CD4-positive, alpha-beta T cell treated with Interleukin-4 for 1 hour (primary cell): ENCODE data around the gene R3HDM2.
"Not testable (repeated sequence)": the region's sequence is repeated elsewhere in the genome, so short reads cannot be mapped to it uniquely, and the experiment has no call there.

ENCODE experiments used
- DNase-seq, 2 donors: peaks; one replicate each; pipeline ENCODE4 v3.0.0-alpha.2; 2020 to 2022

The R3HDM2 gene

GRCh38 chr12:57419495-57419894, 11.3 kb downstream of the R3HDM2 start:
- DNase-seq = no peak

GRCh38 chr12:57418255-57418654, 12.6 kb downstream of the R3HDM2 start:
- DNase-seq = no peak

DNA sequence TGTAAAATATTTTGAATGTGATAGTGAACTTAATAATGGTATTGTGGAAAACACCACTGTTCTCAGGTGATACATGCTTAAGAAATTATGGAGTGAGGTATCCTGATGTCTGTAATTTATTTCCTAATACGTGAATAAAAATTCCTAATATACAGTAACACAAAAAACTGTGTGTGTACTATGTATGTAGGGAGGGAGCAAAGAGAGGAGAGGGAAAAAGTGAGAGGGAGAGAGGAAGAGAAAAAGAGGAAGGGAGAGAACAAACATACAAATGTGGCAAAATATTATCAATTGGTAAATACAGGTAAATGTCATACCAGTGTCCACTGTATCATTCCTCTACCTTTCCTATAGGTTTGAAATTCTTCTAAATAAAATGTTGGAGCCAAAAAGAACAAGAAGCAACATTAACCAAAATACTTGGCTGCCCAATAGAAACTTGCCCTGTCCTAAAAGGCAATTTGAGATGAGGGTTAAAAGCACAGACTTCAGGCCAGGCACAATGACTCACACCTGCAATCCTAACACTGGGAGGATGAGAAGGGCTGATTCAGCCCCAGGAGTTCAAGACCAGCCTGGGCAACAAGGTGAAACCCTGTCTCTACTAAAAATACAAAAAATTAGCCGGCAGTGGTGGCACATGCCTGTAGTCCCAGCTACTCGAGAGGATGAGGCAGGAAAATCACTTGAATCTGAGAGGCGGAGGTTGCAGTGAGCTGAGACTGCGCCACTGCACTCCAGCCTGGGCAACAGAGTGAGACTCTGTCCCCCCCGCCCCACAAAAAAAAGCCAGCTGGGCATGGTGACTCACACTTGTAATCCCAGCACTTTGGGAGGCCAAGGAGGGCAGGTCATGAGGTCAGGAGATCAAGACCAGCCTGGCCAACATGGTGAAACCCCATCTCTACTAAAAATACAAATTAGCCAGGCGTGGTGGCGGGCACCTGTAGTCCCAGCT, 14.5 kb downstream of the R3HDM2 start:
- DNase-seq = no peak

GRCh38 chr12:57415088-57415487, 15.8 kb downstream of the R3HDM2 start:
- no peak for DNase-seq

DNA sequence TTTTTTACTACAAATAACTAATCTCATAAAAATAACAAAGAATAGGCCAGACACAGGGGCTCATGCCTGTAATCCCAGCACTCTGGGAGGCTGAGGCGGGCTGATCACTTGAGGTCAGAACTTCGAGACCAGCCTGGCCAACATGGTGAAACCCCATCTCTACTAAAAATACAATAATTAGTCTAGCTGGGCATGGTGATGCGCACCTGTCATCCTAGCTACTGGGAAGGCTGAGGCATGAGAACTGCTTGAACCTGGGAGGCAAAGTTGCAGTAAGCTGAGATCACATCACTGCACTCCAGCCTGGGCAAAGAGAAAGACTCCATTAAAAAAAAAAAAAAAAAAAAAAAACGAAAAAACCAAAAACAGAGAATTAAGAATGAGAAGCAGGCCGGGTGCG, 16.7 kb downstream of the R3HDM2 start:
- DNase-seq = not testable (repeated sequence)

GRCh38 chr12:57410534-57410933, 20.3 kb downstream of the R3HDM2 start:
- DNase-seq = no peak

- DNase-seq = no peak
Measured at GRCh38 chr12:57404966-57405640, 25.7 kb downstream of the R3HDM2 start.

DNA sequence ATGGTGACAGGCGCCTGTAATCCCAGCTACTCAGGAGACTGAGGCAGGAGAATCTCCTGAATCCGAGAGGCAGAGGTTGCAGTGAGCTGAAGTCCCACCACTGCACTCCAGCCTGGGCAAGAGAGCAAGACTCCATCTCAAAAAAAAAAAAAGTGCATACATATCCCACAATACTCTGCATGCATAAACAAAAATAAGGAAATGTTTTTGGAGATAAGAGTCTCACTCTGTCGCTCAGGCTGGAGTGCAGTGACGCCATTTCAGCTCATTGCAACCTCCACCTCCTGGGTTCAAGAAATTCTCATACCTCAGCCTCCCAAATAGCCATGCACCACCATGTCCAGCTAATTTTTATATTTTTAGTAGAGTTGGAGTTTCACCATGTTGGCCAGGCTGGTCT, 28.7 kb downstream of the R3HDM2 start:
- DNase-seq = not testable (repeated sequence)

DNA sequence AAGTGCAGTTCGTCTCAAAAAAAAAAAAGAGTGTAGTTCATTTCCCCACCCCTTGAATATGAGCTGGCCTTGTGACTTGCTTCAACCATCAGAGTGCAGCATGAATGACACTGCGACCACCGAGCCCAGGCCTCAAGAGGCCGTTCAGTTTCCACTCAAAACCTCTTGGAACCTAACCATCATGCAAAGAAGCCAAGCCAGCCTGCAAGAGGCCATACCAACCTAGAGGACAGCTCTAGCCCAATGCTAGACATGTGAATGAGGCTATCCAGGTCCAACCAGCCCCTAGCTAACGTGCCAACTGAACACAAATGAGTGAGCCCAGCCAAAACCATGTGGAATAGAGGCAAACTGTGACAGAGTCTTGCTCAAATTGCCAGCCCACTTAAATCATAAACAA, 29.7 kb downstream of the R3HDM2 start:
- no peak for DNase-seq

DNA sequence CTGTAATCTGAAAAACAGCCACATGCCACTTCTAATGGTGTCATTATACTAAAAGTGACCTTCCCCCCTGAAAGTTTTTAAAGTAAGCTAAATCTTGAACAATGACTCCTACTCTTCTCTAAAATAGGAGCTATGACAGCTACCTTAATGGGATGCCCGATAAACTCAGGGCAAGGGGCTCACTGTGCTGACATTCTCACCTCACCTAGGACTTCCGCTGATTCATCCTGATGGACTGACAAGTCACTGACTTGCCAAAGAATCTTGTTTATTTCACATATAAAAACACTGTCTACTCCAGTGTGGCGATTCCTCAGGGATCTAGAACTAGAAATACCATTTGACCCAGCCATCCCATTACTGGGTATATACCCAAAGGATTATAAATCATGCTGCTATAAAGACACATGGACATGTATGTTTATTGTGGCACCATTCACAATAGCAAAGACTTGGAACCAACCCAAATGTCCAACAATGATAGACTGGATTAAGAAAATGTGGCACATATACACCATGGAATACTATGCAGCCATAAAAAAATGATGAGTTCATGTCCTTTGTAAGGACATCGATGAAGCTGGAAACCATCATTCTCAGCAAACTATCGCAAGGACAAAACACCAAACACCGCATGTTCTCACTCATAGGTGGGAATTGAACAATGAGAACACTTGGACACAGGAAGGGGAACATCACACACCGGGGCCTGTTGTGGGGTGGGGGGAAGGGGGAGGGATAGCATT, 31.0 kb downstream of the R3HDM2 start:
- DNase-seq = not testable (repeated sequence)

DNA sequence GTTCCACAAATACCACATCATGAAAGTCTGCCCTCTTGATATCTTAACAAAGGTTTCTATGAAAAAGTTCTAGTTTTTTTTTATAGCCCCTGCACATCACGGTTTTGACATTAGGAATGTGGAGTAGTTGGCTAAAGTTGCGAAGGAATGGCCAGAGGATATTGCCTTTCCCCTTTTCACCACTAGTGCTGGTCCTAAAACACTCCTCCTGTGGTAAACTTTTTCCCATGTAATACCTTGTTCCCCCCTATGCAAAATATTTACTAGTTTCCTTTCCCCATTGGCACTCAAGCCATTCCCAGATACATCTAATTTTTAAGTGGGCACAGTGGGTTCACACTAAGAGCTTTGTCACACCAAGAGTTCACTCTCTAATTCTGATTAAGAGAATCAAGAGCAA, 33.4 kb downstream of the R3HDM2 start:
- no peak for DNase-seq

DNA sequence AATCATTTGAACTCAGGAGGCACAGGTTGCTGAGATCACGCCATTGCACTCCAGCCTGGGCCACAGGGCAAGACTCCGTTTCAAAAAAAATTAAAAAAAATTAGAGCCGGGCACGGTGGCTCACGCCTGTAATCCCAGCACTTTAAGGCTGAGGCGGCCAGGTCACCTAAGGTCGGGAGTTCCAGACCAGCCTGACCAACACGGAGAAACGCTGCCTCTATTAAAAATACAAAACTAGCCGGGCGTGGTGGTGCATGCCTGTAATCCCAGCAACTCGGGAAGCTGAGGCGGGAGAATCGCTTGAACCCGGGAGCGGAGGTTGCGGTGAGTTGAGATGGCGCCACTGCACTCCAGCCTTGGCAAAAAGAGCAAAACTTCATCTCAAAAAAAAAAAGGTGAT, 35.7 kb downstream of the R3HDM2 start:
- DNase-seq = no peak

- DNase-seq = no peak
Measured at GRCh38 chr12:57390174-57390573, 40.7 kb downstream of the R3HDM2 start.

- DNase-seq = no peak
Measured at GRCh38 chr12:57389033-57389432, 41.8 kb downstream of the R3HDM2 start.

- no peak for DNase-seq
Measured at GRCh38 chr12:57388425-57388824, 42.4 kb downstream of the R3HDM2 start.

DNA sequence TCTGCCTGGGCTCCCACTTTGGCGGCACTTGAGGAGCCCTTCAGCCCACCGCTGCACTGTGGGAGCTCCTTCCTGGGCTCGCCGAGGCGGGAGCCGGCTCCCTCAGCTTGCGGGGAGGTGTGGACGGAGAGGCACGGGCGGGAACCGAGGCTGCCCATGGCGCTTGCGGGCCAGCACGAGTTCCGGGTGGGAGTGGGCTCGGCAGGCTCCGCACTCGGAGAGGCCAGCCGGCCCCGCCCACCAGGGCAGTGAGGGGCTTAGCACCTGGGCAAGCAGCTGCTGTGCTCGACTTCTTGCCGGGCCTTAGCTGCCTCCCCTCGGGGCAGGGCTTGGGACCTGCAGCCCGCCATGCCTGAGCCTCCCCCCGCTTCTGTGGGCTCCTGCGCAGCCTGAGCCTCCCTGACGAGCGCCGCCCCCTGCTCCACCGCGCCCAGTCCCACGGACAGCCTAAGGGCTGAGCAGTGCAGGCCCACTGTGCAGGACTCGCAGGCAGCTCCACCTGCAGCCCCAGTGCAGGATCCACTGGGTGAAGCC, 44.6 kb downstream of the R3HDM2 start:
- DNase-seq = no peak

DNA sequence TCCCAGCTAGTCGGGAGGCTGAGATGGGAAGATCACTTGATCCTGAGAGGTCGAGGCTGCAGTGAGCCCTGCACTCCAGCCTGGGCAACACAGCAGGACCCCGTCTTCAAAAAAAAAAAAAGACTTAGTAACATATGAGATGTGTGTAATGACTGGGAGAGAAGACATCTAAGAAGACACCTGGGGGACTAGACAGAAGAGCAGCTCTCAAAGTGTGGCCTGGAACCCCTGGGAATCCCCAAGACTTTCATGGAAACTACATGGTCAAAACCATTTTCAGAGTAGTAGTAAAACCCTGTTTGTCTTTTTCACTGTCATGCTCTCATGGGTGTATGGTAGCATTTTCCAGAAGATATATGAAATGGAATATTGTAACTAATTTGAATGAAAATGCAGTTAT, 45.3 kb downstream of the R3HDM2 start:
- DNase-seq = no peak

GRCh38 chr12:57384478-57384877, 46.4 kb downstream of the R3HDM2 start:
- DNase-seq = no peak

DNA sequence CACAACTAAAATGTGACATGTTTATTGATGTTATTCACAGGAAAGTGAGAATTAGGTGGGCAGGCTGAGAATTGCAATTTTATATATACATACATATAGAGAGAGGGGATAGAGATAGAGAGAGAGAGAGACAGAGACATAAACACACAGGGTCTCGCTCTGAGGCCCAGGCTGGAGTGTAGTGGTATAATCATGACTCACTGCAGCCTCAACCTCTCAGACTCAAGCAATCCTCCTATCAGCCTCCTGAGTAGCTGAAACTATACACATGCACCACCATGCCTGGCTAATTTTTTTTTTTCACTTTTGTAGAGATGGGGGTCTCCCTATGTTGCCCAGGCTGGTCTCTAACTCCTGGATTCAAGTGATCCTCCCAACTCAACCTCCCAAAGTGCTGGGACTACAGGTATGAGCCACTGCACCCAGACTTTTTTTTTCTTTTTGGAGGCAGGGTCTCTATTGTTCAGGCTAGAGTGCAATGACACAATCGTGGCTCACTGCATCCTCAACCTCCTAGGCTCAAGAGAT, 49.1 kb downstream of the R3HDM2 start:
- no peak for DNase-seq

- DNase-seq = no peak
Measured at GRCh38 chr12:57380300-57380699, 50.5 kb downstream of the R3HDM2 start.

DNA sequence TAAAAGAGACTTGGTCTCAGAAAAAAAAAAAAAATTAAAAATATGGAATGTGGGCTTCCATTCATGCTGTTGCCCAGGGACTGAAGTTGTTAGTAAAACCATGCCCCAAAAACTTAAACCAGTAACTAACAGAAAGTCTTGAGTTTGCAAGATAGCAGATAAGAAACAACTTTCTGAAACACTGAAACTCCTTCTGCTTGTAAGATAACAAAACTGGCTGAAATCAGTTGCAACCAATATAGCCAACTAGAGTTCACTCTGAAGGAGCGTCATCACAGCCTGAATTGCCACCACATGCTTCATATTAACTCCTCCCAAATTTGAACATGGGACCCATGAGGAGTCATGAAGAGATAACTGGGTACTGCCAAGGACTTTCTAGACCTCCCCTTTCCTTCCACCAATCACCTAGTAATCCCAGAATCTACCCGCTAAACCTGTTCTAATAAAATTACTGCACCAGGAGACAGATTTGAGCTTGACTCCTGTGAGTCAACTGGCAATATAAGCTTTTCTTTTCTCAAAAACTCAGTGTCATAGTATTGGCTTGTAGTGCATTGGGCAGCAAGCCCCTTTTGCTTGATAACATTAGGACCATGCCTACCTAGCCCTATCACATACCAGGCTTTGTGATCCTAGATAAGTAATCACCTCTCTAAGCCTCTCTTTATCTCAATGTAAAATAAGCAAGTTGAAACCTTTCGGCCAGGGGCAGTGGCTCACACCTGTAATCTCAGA, 53.6 kb downstream of the R3HDM2 start:
- DNase-seq = no peak

- no peak for DNase-seq
Measured at GRCh38 chr12:57372233-57372632, 58.6 kb downstream of the R3HDM2 start.
